Renal cortical epithelial cell (primary cell): Measurements from ENCODE around the gene MAGI2. TPM values are rescaled to one million over a fixed set of nuclear protein-coding genes. Genes with fewer than 3 reads are reported as not detected.

Experiments used
- DNase-seq: peaks from one replicate; pipeline ENCODE4 v3.0.0-alpha.2; 2011; ENCODE audit warnings: low read depth
- total RNA-seq: library from RNA; depleted of rRNA; stranded (reverse); fragments of >200 nt; gene quantifications from 2 replicates; pipeline ENCODE4 v1.2.3, GENCODE V29; 2014

MAGI2 gene
- total RNA-seq, 1 donor from 2014 or later, result 2.9 TPM

DNA sequence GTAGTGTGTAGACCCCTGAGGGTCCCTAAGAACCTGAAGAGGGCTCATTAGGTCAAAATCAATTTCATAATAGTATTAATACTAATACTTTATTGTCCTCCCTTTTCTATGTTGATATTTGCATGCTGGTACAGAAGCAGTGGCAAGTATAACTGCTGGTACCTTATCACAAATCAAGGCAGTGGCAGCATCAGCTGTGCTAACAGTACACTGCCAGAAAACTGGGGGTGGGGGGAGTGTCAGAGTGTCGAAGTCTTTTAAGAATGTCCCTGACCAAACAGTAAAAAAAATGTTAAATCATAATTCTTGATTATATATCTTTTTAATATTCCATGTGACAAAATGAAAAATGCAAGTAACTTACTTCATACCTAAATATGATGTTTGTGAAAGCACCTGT, 716.9 kb downstream of the MAGI2 start:
- no peak for DNase-seq

DNA sequence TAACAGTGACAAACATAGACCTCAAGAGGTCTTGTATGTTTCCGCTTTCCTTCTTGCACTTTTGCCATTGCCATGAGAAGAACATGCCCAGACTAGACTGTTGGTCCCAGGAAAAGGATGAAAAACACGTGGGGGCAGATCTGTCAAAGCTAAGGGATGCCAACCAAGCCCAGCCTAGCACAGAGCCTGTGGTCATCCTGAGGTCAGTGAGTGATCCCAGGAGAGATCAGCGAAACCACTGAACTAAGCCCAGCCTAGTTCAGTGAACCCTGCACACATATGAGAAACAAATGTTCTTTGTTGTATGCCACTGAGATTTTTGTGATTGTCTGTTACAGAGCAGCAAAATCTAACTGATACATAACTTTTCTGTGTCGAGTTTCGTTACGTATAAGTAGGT, 718.8 kb downstream of the MAGI2 start:
- DNase-seq, result peak; percentile 29

DNA sequence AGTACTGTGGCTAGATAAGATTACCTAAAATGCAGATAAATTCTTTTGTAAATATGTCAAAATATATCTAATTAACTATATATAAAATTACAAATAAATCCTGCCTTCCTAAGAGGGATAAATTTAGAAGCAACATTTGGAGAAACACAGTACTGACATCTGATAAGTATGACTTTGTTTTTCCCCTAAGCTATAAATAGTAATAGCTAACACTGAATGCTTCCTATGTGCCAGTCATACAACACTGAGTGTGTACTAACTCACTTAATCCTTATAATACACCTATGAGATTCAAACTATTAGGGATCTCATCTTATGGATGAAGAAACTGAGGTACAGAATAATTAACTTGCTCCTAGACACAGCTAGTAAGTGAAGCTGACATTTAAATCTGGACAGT, 733.4 kb downstream of the MAGI2 start:
- no peak for DNase-seq

DNA sequence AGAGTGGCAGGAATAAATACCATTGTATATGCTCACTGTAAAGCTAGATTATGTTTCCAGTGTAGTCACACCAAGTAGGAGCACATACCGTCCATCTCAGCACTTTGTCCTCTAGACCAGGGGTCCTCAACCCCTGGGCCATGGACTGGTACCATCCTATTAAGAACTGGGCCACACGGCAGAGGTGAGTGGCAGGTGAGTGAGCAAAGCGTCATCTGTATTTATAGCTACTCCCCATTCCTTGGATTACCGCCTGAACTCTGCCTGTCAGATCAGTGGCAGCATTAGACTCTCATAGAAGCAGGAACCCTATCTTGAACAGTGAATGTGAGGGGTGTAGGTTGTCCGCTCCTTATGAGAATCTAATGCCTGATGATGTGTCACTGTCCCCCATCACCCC, 735.3 kb downstream of the MAGI2 start:
- no peak for DNase-seq

DNA sequence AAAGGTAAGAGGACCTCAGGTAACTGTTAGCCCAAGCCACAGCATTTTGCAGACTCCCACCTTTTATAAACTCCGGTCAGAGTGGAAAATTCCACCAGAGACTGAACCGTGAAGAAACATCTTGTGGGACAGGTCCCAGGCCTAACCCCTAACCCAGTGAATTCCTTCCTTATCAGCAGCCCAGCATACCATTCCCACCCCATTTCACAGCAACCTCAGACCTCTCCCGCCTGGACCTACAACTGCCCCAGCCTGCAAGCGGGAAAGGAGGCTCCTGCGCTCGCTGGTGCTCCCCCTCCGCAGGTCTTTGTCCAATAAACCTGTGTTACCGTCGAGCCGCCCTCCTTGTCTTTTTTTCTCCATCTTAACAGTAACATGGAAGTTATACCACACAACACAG, 736.6 kb downstream of the MAGI2 start:
- DNase-seq, result no peak

DNA sequence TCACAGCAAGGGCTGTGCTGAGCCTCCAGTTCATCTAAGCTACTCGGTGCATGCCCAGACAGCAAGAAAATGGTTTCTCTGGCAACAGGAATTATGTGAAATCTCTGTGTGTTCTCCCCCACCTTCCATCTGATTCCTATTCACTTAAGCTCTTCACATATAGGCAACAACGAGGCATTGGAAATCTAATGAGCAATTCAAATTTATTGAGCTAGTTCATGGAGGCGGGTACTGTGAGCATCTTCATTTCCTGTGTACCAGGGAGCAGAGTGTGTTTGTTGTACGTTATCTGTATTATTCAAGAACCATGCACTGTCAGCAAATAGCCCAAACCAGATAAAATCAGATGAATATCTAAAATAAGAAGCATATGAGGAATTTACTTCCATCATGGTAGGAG, 739.1 kb downstream of the MAGI2 start:
- DNase-seq, result no peak

DNA sequence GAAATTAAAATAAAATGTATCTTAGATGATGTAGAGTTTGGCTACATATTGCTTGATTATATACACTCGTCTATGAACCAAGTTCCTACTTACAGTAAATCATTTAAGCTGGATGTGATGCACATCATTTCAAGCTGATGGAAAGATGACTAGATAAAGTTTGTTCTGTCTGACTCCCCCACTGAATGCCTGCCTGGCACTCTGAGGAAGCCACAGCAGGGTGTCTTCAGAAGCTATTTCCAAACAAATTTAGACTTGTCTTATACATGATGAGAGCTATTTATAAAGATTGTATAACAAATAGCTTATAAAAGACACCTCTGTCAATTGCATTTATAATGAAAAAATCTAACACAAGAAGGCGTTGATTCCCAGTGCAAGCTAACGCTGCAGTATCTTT, 741.4 kb downstream of the MAGI2 start:
- no peak for DNase-seq

DNA sequence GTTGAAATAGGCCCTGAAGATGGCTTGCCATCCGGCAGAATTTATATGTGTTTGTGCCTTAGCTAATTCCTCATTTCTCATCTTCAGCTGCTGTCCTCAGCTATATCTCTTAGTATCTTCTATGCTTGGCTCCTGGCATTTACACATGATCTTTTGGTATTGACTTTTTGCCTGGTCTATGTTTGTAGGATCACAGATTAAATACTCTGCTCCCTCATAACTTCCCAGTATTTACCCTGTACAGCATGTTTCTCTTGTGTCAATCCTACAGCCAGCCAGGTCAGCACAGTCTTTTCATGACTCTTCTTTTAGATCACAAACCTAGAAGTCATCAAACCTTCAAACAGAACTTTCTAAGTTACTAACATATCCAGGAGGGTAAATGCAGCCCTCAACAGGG, 743.8 kb downstream of the MAGI2 start:
- DNase-seq, result no peak

DNA sequence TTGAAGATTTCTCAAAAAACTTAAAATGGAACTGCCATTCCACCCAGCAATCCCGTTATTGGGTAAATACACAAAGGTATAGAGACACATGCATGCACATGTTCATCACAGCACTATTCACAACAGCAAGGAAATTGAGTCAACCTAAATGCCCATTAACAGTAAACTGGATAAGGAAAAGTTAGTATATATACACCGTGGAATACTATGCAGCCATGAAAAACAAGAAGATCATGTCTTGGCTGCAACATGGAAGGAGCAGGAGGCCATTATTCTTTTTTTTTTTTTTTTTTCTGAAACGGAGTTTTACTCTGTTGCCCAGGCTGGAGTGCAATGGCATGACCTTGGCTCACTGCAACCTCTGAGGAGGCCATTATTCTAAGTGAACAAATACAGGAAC, 749.0 kb downstream of the MAGI2 start:
- no peak for DNase-seq

DNA sequence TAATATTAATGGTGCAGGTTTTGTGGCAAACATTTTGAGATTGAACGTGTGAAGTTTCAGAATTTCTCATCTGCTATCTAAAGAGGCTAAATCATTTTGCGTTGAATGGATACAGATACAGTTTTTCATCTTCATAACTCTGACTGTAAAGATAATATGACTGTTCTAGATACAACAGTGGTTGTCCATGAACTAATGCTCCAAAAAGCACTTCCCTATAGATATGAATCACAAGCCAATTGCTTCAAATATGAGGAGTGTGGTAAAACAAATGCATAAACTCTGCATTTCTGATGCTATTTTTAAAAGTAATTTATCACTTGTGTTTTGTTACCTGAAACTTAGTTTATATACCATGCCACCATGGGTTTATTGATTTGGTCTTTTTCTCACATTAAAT, 750.1 kb downstream of the MAGI2 start:
- no peak for DNase-seq

DNA sequence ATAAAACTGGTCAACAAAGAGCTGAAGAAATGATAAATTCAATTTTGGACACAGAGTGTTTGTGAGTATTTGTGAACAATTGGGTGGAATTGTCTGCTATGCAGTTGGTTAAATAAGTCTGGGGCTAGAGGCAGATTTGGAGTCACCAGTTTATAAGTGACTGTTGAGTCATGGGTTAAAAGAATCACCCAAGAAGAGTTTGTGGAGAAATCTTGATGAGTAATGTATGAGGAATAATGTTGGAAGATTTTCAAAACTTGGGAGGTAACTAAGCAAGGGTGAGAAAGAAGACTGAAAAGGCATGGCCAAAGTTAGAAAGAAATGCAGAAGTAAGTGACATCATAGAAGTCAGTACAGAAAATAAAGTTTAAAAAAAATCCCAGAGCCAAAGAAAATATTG, 750.7 kb downstream of the MAGI2 start:
- DNase-seq, result peak; percentile 99

DNA sequence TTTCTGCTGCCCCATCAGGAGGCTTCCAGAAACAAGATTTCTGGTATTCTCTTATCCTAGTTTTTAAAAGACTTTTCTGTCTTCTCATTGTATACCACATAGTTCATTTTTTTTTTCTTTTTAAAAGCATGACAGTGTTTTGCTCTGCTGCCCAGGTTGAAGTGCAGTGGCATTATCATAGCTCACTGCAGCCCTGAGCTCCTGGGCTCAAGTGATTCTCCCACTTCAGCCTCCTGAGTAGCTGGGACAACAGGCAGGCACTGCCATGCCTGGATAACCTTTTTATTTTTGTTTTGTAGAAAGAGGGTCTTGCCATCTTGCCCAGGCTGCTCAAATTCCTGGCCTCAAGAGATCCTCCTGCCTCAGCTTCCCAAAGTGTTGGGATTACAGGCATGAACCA, 757.6 kb downstream of the MAGI2 start:
- no peak for DNase-seq

DNA sequence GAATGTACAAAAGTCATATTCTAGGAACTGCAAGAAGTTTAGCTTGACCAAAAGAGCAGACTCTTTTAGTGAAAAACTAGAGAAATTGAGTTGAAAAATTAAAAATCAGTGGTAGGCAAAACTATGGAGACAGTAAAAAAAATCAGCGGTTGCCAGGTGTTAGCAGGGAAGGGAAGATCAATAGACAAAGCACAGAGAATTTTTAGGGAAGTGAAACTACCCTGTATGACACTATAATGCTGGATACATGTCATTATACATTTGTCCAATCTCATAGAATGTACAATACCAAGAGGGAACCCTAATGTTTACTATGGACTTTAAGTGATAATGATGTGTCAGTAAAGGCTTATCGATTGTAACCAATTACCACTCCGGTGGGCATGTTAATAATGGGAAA, 761.9 kb downstream of the MAGI2 start:
- no peak for DNase-seq

DNA sequence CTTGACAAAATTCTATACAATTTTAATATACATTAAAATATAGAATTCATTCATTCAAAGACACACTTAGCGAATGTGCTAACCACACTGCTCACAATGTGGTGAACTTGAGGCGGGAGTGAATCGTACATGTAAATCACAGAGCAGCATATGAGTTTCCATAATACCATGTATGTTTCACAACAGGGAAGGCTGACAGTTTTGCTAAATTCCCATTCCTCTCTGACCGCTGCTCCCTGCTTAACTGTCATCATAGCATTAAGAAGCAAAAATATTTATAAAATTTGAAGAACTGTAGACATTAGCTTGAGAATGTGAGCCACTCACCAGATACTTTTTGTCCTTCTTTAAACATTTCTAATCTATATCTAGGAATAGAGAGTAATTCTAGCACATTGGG, 763.3 kb downstream of the MAGI2 start:
- DNase-seq, result no peak

DNA sequence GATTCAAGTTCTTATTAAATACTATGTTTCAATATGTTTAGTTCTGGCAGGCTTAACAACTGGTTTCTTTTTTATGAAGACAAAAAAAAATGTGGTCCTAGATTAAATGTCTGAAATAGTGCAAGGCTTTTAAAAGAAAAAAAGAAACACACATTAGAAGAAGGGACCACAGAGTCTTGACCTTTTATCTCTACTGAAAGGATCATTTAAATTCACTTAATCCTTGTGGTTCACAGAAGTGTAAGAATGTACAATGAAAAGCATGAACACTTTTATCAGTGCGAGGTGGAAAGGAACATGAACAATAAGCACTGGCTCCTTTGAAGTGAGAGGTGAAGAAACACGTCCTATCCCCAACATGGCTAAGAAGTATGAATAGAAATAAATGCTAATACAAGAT, 765.1 kb downstream of the MAGI2 start:
- DNase-seq, result no peak

DNA sequence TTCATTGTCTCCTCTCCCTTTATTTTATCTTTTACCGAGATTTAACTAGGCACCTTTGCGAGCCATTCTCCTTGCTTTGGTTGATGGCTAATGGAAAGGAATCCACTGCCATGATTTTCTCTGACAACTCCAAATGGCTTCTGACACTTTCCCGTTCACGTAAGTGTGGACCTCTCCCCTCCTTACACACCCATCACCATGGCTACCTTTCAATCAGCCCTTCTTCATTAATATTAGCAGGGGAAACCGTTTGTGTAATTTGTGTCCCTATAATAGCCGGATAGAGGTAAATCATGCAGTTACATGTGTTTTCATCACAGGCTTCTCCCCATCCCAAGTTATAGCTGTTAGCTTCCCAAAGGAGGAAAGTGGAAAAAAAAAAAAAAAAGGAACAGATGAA, 767.3 kb downstream of the MAGI2 start:
- DNase-seq, result no peak

DNA sequence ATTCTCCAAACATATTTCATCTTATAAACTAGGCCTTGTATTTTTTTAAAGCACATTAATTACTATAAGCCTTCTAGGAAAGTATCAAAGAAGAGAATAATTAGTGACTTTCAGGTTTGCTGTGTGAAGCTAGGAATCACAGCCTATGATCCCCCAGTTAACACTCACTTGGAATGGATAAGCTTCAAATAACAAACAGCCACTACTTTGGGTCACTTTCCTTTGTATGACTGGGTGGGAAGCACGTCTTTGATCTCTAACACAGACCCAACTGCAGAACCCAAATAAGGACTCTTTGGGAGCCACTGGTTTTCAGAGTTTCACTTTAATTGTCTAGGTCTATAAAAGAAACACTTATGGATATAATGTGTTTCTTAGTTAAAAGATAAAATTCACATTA, 769.3 kb downstream of the MAGI2 start:
- no peak for DNase-seq

DNA sequence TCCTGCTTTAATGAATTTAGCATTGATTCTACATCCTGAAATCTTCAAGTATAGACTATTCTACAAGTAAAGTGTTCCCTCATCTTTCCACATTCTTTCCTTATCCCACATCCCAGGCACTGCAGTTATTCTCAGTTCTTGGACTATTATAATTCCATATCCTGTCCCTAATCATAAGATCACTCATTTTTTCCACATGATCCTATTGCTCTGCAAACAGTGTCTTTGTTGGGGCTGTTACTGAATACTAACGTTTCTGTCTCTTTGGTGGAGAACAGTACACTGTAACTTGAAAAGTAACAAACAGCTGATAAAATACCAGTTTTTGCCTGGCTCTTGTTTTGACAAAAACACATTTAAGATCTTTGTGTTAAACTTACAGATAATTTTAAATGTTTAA, 769.9 kb downstream of the MAGI2 start:
- no peak for DNase-seq

DNA sequence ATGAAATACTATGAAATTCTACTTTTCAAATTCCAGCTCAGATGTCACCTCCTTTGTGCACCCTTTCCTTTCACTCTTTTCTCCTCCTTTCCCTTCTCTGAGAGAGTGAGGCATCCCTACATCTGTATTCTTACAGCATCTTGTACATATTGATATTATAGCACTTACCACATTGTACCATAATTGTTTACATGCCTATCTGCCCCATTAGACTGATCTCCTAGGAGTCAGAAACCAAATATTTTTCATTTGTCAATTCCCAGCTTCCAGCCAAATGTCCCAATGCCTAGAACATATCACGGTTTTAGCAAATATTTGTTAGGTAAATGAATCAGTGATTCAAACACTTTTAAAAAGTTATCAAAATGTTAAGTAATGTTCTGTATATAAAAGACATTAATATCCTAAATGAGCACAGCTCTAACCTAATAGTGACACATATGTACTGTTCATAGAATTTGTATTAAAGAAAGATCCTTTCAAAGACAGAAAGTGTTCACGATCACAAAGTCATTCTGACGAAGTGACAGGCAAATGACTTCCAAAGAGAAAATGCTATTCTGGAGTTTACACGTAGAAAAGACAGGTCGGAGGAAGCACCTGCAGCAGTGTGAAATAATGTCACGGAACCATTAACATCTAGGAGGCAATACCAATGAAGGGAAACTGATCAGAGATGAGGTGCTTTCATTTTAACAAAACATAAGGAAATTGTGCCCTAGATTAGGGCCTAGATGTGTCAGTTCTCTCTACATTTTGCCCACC, 774.2 kb downstream of the MAGI2 start:
- no peak for DNase-seq

DNA sequence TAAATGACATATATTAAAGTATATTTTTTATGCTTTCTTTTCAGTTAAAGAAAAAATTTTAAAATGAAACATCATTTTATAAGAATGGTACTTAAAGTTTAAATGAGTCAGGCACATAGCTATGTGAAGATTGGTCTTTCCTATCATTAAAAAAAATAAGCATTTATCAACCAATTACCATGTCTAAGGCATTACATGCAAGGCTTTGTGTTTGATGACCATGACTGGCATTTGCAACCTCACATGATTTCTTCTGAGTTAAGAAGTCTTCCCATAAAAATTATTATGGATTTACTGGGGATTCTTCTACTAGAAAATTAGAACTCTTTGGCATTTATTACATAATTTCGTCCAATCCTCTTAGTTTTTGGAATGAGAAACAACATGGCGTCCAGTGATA, 776.1 kb downstream of the MAGI2 start:
- DNase-seq, result no peak

DNA sequence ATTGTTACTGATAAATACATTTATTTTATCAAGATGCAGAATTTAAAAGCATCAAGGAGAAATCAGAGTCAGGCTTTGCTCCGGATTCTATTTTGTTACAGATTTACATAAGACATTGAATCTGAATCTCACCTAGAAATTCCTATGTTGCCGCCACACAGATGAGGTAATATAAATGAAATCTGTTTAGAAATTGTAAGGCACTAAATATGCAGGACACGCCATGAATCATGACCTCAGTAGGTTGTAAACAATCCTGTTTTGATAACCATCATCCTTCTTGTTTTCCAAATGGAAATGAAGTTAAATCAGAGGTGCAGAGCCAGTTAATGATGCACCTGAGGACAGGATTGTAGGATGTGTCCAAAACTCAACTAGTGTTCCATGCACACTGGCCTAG, 778.0 kb downstream of the MAGI2 start:
- DNase-seq, result no peak

DNA sequence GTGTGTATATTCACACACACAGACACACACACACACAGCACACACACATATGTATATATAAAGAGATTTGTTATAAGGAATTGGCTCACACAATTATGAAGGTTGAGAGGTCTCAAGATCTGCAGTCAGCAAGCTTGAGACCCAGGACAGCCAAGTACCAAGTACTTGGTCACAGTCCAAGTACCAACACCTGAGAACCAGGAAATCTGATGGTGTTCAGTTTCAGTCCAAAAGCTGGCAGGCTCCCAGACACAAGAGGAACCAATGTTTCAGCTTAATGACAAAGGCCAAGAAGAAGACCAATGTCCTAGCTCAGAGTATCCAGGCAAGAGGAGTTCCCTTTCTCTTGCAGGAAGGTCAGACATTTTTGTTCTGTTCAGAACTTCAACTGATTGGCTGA, 780.2 kb downstream of the MAGI2 start:
- no peak for DNase-seq

DNA sequence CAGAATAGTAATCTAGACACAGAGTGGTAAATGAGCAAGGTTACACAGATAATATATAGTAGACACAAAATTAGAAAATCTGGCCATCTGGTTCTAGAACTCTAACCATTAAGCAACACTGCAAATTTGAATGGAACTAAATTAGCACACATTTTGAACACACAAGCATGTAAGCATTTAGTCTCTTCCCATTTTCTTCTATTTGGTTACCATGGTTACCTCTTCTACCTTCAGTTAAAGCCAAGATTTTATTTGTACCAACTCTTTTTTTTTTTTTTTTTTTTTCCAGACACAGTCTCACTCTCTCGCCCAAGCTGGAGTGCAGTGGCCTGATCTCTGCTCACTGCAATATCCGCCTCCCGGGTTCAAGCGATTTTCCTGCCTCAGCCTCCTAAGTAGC, 790.5 kb downstream of the MAGI2 start:
- DNase-seq, result no peak

DNA sequence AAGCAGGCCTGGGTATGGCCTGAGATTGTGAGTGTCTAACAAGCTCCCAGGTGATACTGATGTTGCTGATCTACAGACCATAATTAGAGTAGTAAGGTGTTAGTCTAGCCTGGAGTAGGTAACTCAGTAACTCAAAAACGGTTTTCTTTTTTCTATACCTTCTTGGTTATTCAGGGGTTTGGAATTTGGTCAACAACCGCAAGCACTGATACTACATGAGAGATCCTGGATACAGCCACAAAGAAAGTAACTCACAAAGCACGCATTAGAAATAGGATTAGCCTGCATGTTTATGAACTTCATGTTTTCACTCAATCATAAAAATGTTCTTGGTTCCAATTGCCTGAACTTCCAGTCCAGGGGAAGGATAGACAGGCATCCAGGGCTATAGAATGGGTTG, 803.5 kb downstream of the MAGI2 start:
- no peak for DNase-seq
